GM12873 (cell line): Measurements from ENCODE around the gene SPRR2D.

Source experiments
- TF ChIP-seq, protein P1 (sequence below): IDR thresholded peaks from 2 replicates; pipeline ENCODE4 v1.5.1; 2012; ENCODE audit warnings: low read depth, mild to moderate bottlenecking, moderate library complexity, low read length, control low read depth; ENCODE audit not compliant: insufficient read depth; ENCODE audit errors: missing control alignments

Gene SPRR2D

DNA sequence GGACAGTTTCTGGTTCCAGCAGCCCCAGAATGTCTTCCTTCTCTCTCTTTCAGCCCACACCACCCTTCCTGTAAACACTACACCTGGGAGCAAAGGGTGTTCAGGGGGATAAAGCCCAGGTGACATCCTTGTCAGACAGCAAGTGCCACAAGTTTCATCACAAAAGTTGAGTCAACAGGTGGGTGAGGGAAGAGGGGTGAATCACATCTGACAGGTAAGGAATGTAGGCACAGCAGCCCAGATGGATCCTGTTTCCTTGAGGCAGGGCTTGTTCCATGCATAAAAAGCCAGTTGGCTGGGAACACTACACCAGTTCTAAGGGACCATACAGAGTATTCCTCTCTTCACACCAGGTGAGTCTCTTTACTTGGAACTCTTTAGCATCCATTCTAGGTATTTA, 10.0 kb downstream of the SPRR2D start, which contains the start of gene SPRR1B:
Gene SPRR1B, plus strand, starts transcription at position 309 of the 400 bp plus-strand sequence. CDS start 1,143 bp downstream, outside the sequence.
- TF ChIP-seq, protein P1, sequence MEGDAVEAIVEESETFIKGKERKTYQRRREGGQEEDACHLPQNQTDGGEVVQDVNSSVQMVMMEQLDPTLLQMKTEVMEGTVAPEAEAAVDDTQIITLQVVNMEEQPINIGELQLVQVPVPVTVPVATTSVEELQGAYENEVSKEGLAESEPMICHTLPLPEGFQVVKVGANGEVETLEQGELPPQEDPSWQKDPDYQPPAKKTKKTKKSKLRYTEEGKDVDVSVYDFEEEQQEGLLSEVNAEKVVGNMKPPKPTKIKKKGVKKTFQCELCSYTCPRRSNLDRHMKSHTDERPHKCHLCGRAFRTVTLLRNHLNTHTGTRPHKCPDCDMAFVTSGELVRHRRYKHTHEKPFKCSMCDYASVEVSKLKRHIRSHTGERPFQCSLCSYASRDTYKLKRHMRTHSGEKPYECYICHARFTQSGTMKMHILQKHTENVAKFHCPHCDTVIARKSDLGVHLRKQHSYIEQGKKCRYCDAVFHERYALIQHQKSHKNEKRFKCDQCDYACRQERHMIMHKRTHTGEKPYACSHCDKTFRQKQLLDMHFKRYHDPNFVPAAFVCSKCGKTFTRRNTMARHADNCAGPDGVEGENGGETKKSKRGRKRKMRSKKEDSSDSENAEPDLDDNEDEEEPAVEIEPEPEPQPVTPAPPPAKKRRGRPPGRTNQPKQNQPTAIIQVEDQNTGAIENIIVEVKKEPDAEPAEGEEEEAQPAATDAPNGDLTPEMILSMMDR, result no peak

DNA sequence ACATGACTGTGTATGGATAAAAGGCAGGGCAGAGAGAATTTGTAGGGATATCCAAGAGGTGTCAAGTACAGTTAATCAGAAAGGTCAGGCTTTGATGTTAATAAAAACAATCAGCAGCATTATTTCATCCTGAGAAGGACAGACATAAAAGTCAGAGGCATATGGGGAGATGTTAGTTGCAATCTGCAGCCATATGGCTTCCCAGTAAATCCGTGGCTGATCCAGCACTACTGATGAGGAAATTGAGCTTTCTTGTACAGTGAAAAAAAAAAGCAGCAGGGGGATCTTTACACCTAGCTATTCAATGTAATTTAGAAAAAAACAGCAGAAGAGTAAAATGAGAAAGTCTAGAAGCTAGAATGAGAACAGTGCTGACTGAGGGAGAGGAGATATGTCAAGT, 12.2 kb downstream of the SPRR2D start:
- TF ChIP-seq, protein P1, result no peak

DNA sequence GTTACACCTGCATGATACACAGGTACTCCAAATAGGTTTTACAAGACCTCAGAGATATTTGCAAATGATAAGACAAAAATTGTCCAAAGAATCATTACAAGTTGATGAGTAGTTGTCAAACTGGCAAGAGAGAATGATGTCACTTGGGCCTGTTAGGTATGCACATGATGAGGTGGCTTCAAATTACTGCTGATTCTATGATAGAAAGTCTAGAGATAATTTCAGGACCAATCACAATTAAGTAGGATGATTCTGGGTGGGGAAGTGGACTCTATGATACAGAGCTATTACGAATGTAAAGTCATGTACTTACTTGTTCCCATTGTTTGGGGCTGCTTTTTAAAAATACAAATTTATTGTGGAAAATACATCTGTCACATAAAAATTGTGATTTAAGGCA, 15.1 kb downstream of the SPRR2D start:
- TF ChIP-seq, protein P1, result no peak

DNA sequence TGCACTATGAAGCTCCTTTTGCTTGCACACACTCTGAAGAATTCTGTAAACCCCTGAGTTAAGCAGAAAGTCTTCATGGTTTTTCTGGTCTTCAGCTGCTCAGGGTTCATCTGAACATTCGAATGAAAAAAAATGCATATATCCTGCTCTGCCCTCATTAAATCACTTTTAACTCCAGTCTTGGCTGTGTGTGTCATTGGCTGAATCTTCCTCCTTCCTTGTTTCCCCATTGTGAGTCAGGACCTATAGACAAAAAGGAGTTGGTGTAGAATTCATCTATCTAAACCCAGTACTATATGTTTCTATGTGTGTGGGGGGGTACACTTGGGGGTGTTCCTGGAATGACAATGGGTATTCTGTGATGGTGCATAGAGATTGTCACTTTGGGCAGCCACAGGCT, 16.5 kb downstream of the SPRR2D start:
- TF ChIP-seq, protein P1, result no peak

DNA sequence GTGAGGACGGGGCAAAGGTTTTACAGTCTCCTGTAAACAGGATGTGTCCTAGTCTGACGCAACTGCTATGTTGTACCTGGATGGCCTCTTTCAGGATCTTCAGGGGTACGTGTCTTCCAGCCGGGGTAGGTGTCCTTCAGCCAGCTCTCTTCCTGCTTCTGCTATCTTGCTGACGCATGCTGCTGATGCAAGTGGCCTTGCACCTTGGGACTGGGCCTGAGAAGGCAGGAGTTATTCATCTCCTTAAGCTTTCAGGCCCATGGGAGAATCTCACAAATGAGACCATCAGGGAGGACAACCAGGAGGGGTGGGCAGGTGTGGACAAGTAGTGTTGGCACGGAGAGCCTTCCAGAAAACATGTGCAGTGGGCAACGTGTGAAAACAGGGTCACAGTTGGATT, 17.8 kb downstream of the SPRR2D start:
- TF ChIP-seq, protein P1, result no peak

DNA sequence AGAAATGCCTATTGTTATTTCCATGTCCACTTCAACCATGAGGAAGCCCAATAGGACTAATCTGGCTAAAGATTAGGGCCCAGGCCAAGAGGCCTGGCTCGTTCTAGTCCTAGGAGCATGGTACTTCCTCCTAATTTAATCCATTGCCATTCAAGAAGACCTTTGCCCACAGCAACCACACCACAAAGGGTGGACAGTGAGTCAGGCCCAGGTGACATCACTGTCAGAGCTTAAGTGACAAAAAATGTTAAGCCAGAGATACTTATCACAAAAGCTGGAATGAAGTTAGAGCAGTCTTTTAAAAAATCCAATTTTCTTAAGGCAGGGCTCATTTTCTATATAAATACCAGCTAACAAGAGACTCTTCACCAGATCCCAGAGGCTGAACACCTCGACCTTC, 39.5 kb downstream of the SPRR2D start, which contains the start of gene SPRR3:
Gene SPRR3, plus strand, starts transcription at position 368 of the 400 bp plus-strand sequence. CDS start 1,272 bp downstream, outside the sequence.
- TF ChIP-seq, protein P1, result no peak

GRCh38 chr1:153000294-153000693, 40.6 kb downstream of the SPRR2D start:
- TF ChIP-seq, protein P1, result no peak

GRCh38 chr1:152999818-153000217, 41.1 kb downstream of the SPRR2D start:
- TF ChIP-seq, protein P1, result no peak
